NT2/D1 (cell line): ENCODE measurements around the gene GGA1.

Experiments used
- SUZ12 ChIP-seq: IDR thresholded peaks from 2 replicates; pipeline ENCODE4 v1.6.1; 2011; ENCODE audit not compliant: insufficient read length, insufficient read depth; ENCODE audit errors: extremely low read depth
- YY1 ChIP-seq: IDR thresholded peaks from 2 replicates; pipeline ENCODE4 v1.6.1; 2011; ENCODE audit not compliant: insufficient read length, insufficient read depth
- ZNF274 ChIP-seq: IDR thresholded peaks from 2 replicates; pipeline ENCODE4 v1.6.1; 2011; ENCODE audit warnings: mild to moderate bottlenecking, low read depth, low read length

DNA sequence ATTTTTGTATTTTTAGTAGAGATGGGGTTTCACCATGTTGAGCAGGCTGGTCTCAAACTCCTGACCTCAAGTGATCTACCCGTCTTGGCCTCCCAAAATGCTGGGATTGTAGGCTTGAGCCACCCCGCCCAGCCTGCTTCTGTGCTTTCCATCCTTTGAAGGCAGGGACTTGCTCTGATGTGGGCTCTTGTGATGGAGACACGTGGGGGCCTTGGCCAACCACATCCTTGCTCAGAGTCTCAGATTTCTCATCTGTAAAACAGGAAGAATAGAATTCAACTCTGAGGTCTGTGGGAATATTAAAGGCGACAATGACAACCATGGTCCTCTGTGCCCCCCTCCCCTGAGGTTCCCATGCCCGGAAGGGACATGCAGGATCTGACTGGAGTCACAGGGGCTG is 3.8 kb upstream of the GGA1 start:
- TF ChIP-seq YY1 (no peak), ZNF274 (no peak), SUZ12 (no peak)
